KMS-11 (cell line): ENCODE results near the gene SELENOW.

ENCODE experiments used
- H2AFZ ChIP-seq: fragments of 200-600 bp; sonication (generic); 2 replicates; pipeline ENCODE4 v1.6.1; 2016; ENCODE audit warnings: antibody characterized with exemption, mixed run types, low read depth
- H3K27ac ChIP-seq: fragments of 200-600 bp; sonication (generic); 2 replicates; pipeline ENCODE4 v1.6.1; 2016; ENCODE audit warnings: mild to moderate bottlenecking, mixed run types
- H3K27me3 ChIP-seq: fragments of 200-600 bp; sonication (generic); 2 replicates; pipeline ENCODE4 v1.6.1; 2017; ENCODE audit warnings: mild to moderate bottlenecking, low read depth, mixed run types, moderate library complexity; ENCODE audit not compliant: insufficient read depth
- H3K36me3 ChIP-seq: fragments of 200-600 bp; sonication (generic); 2 replicates; pipeline ENCODE4 v1.6.1; 2017; ENCODE audit warnings: mild to moderate bottlenecking, mixed run types; ENCODE audit not compliant: insufficient read depth
- H3K4me1 ChIP-seq: fragments of 200-600 bp; sonication (generic); 2 replicates; pipeline ENCODE4 v1.6.1; 2016; ENCODE audit warnings: mild to moderate bottlenecking, low read depth, mixed run types; ENCODE audit not compliant: poor library complexity, severe bottlenecking
- H3K4me2 ChIP-seq: fragments of 200-600 bp; sonication (generic); 2 replicates; pipeline ENCODE4 v1.7.0; 2016; ENCODE audit warnings: mild to moderate bottlenecking, mixed run types
- H3K4me3 ChIP-seq: fragments of 200-600 bp; sonication (generic); IDR thresholded peaks from 2 replicates; pipeline ENCODE4 v1.6.1; 2017; ENCODE audit warnings: low read depth, low read length, mixed read lengths; ENCODE audit not compliant: insufficient read depth
- H3K79me2 ChIP-seq: fragments of 200-600 bp; sonication (generic); 2 replicates; pipeline ENCODE4 v1.6.1; 2016; ENCODE audit warnings: low read depth, mixed run types; ENCODE audit not compliant: insufficient read depth
- H3K9ac ChIP-seq: fragments of 200-600 bp; sonication (generic); 2 replicates; pipeline ENCODE4 v1.6.1; 2016; ENCODE audit warnings: mild to moderate bottlenecking, mixed run types
- H4K20me1 ChIP-seq: fragments of 200-600 bp; sonication (generic); 2 replicates; pipeline ENCODE4 v1.6.1; 2016; ENCODE audit warnings: mild to moderate bottlenecking, mixed run types; ENCODE audit not compliant: insufficient read depth
- CTCF ChIP-seq: fragments of 200-600 bp; sonication (generic); conservative IDR thresholded peaks from 2 replicates; pipeline ENCODE4 v1.6.1; 2017; ENCODE audit warnings: low read depth, mild to moderate bottlenecking, antibody characterized with exemption, low read length, moderate library complexity, mixed read lengths

The SELENOW gene

GRCh38 chr19:47778954-47779351 lies 450 bp downstream of the SELENOW start:
- H3K4me2 ChIP-seq = peak overlapping the region; percentile 90
- H4K20me1 ChIP-seq = no peaks in the 10 kb centered on the region
- H3K4me3 ChIP-seq = no peak overlapping the region
- no peaks in the 10 kb centered on the region for H3K36me3 ChIP-seq
- no peak overlapping the region for H3K27ac ChIP-seq
- H3K4me1 ChIP-seq = peaks cover 11% of the 10 kb centered on the region
- no peaks in the 10 kb centered on the region for H3K27me3 ChIP-seq
- H3K79me2 ChIP-seq = peaks cover 11% of the 10 kb centered on the region; the same call in 1 of the 2 replicates
- H2AFZ ChIP-seq = peak overlapping the region; percentile 81
- H3K9ac ChIP-seq = peak overlapping the region; percentile 89; the same call in 1 of the 2 replicates
- TF ChIP-seq CTCF = no peak

DNA sequence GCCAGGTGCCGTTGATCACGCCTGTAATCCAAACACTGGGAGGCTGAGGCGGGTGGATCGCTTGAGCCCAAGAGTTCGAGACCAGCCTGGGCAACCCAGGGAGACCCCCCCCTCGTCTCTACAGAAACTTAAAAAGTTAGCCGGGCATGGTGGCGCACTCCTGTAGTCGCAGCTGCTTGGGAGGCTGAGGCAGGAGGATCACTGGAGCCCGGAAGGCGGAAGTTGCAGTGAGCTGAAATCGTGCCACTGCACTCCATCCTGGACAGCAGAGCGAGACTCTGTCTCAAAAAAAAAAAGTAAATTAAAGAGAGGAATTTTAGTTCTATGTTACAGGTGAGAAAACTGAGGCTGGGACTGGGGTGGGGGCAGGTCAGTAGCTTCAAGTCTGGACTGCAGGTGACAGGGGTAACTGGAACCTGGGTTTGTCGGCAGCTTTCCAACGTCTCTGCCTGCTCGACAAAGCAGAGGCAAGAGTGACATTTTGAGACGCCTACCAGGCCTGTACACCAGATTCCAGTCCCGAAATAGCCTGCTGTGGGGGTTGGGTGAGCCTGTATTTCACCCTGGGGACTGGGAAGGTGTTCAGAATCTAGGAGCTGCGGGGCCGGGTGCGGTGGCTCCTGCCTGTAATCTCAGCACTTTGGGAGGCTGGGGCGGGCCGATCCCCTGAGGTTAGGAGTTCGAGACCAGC lies 1.2 kb downstream of the SELENOW start:
- H3K4me1 ChIP-seq = peaks cover 11% of the 10 kb centered on the region
- H3K79me2 ChIP-seq = peaks cover 11% of the 10 kb centered on the region; the same call in 1 of the 2 replicates
- peak overlapping the region; percentile 89; the same call in 1 of the 2 replicates for H3K9ac ChIP-seq
- no peaks in the 10 kb centered on the region for H4K20me1 ChIP-seq
- H3K27me3 ChIP-seq = no peaks in the 10 kb centered on the region
- TF ChIP-seq CTCF = no peak
- H3K4me2 ChIP-seq = peak overlapping the region; percentile 90
- H2AFZ ChIP-seq = peak overlapping the region; percentile 81
- no peak overlapping the region for H3K27ac ChIP-seq
- no peak overlapping the region for H3K4me3 ChIP-seq
- H3K36me3 ChIP-seq = no peaks in the 10 kb centered on the region

- no peak for TF ChIP-seq CTCF
- Histone ChIP-seq H3K27ac (no peak overlapping the region), H3K4me1 (peaks cover 11% of the 10 kb centered on the region), H3K36me3 (no peaks in the 10 kb centered on the region), H3K79me2 (peaks cover 11% of the 10 kb centered on the region; the same call in 1 of the 2 replicates), H2AFZ (no peak overlapping the region), H4K20me1 (no peaks in the 10 kb centered on the region), H3K27me3 (no peaks in the 10 kb centered on the region), H3K9ac (no peak overlapping the region), H3K4me2 (no peak overlapping the region), H3K4me3 (no peak overlapping the region)
These were observed 1.7 kb downstream of the SELENOW start for GRCh38 chr19:47780215-47780551.

- H3K27ac ChIP-seq = no peak overlapping the region
- no peak overlapping the region for H3K4me3 ChIP-seq
- peaks cover 11% of the 10 kb centered on the region; the same call in 1 of the 2 replicates for H3K79me2 ChIP-seq
- H3K4me1 ChIP-seq = peaks cover 11% of the 10 kb centered on the region
- no peak overlapping the region for H3K4me2 ChIP-seq
- no peak overlapping the region for H3K9ac ChIP-seq
- no peak overlapping the region for H2AFZ ChIP-seq
- TF ChIP-seq CTCF = no peak
- H3K36me3 ChIP-seq = no peaks in the 10 kb centered on the region
- H4K20me1 ChIP-seq = no peaks in the 10 kb centered on the region
- no peaks in the 10 kb centered on the region for H3K27me3 ChIP-seq
These were observed 3.2 kb downstream of the SELENOW start for GRCh38 chr19:47781590-47782262.
